ENCODE data around the gene SULT1B1.
A peak's percentile ranks its signal among the peaks of the same experiment; 100 is the strongest.
"Not testable (repeated sequence)": the region's sequence is repeated elsewhere in the genome, so short reads cannot be mapped to it uniquely, and the experiment has no call there.

Gene SULT1B1
- 7.0 to 23.2 (median 13.8) reads per million in 4 donors for total RNA-seq

- peak in 2 of 5 donors; percentile 37 to 84 for DNase-seq
Observed at GRCh38 chr4:69760455-69760854, at the start of gene SULT1B1. TSS of gene SULT1B1 (minus strand) at chr4:69760620. CDS start at chr4:69755217, 5,403 bp downstream.

- no peak for DNase-seq
Observed at GRCh38 chr4:69800599-69800998, 40.2 kb upstream of the SULT1B1 start.

GRCh38 chr4:69799337-69799736 lies 38.9 kb upstream of the SULT1B1 start:
- DNase-seq, result no peak

- no peak for DNase-seq
Observed at GRCh38 chr4:69793732-69794131, 33.3 kb upstream of the SULT1B1 start.

GRCh38 chr4:69787879-69788278 lies 27.5 kb upstream of the SULT1B1 start:
- DNase-seq, result no peak

- no peak for DNase-seq
Observed at GRCh38 chr4:69786547-69786946, 26.1 kb upstream of the SULT1B1 start.

GRCh38 chr4:69785211-69785831 lies 24.9 kb upstream of the SULT1B1 start:
- DNase-seq, result no peak

GRCh38 chr4:69782651-69783310 lies 22.4 kb upstream of the SULT1B1 start:
- DNase-seq, result no peak

- no peak for DNase-seq
Observed at GRCh38 chr4:69781458-69782418, 21.3 kb upstream of the SULT1B1 start.

GRCh38 chr4:69780141-69780540 lies 19.7 kb upstream of the SULT1B1 start:
- no peak for DNase-seq

- DNase-seq, result no peak
Observed at GRCh38 chr4:69776696-69777095, 16.3 kb upstream of the SULT1B1 start.

- no peak for DNase-seq
Observed at GRCh38 chr4:69775321-69775867, 15.0 kb upstream of the SULT1B1 start.

GRCh38 chr4:69773484-69773883 lies 13.1 kb upstream of the SULT1B1 start:
- DNase-seq, result no peak

- DNase-seq, result not testable (repeated sequence)
Observed at GRCh38 chr4:69768554-69768953, 8.1 kb upstream of the SULT1B1 start.

GRCh38 chr4:69765751-69766150 lies 5.3 kb upstream of the SULT1B1 start:
- no peak for DNase-seq

- no peak for DNase-seq
Observed at GRCh38 chr4:69764311-69764710, 3.9 kb upstream of the SULT1B1 start.

- DNase-seq, result no peak
Observed at GRCh38 chr4:69763233-69763632, 2.8 kb upstream of the SULT1B1 start.

GRCh38 chr4:69759189-69759604 lies 1.2 kb downstream of the SULT1B1 start:
- DNase-seq, result peak in 1 of 5 donors; percentile 3

GRCh38 chr4:69757464-69757863 lies 3.0 kb downstream of the SULT1B1 start:
- DNase-seq, result no peak

- DNase-seq, result no peak
Observed at GRCh38 chr4:69754926-69755580, 5.4 kb downstream of the SULT1B1 start.

- no peak for DNase-seq
Observed at GRCh38 chr4:69753686-69754085, 6.7 kb downstream of the SULT1B1 start.

- no peak for DNase-seq
Observed at GRCh38 chr4:69750346-69750745, 10.1 kb downstream of the SULT1B1 start.
